ENCODE measurements around the gene FAM168A.

Gene FAM168A

DNA sequence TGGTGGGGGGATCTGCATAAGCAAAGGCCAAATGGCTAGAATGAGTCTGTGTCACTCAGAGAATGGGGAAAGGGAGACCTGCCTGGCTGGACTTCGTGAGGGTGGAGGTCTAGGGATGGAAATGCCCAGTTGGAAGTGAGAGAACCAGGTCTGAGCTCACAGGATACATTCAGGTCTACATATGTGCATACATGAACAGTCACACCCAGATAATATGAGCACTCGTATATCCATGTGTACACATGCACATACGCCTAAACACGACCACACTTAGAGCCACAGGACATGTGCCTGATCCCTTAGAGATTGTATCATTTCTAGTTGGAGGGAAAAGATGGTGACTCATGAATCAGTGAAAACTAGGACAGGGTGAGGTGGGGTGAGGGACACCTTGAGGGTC lies 242.8 kb downstream of the FAM168A start:
- DNase-seq (ENCODE audit: low read depth in 3 of 3, low spot score in 1 of 3), result no peak

DNA sequence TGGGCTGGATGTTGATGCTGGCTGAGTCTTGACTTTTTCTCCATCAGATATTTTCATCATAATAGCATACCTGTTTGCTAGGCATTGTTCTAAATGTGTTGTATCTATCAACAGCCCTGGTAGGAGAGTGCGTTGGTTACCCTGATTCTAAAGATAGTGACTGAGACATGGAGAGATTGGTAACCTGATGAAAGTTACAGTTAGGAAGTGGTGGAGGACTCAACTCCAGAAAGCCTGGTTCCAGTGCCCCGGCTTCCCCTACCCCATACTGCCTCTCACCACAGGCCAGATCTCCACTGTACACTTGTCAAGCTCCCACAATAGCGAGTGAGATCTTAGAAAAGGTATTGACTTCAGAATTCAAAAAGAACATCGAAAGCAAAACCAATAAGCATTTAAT lies 244.5 kb downstream of the FAM168A start:
- no peak for DNase-seq (ENCODE audit: low read depth in 3 of 3, low spot score in 1 of 3)

DNA sequence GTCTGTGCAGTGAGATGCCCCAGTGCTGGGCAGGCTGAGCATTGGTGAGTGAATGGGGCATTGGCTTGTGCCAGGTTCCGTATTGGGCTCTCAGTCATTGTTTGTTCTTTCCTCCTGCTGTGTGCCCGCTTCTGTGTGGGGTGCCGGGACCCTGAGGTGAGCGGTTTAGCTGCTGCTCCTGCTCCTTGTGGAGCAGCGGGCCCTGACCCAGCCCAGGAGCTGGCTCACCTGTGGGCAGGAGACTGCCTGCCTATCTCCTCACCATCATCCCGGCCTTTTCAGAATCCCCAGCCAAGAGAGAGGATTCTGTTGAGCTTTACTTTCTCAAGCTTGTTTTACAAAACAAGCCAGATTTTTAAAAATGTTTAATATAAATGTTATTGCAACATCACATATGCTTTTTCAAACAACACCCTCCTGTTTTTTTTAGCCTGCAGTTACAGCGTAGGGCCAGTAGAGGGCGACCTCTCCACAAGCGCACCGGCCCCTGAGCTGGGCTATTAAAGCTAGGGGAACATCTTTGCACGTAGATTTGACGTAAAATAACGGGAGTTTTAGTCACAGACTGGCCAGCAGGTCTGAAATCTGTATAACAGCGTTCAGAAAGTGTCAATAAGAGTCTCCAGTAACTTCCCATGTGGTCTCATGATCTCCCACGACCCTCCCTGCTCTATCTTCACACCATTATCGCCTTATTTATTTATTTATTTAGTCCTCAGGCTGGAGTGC lies 246.8 kb downstream of the FAM168A start:
- DNase-seq (ENCODE audit: low read depth in 3 of 3, low spot score in 1 of 3), result peak; percentile 30 to 32 (median 31)
